ENCODE results near the gene BMS1. TPM values are rescaled to one million over a fixed set of nuclear protein-coding genes. Genes with fewer than 3 reads are reported as not detected.

The BMS1 gene
- total and polyA plus RNA-seq, 2 donors (not counting 3 experiments of a cell fraction or from before 2014, with no cell fraction given), result 2.8 to 23.4 TPM

DNA sequence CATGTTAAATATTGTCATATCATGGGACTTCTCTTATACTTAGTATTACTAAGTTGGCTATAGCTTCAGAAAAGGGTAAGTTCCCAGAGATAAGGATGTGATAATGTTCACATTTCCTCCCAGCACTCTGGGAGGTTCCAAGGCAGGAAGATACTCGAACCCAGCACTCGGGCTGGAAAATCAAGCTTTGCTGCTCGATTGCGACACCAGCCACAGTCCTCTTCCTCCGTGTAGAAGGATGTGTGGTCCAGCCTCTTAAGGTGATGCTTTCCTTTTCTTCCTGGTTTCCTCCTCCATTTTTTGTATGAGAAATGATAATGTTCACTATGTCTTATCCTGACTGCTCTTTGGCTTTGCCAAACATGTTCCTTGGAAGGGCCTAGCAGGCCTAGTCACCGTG lies 3.2 kb downstream of the BMS1 start:
- Histone ChIP-seq H3K9me3 (replicated peaks; ENCODE audit: control insufficient read depth, insufficient read depth, low read length) (no peaks in the 10 kb centered on the region), H3K4me1 (ENCODE audit: control insufficient read depth, extremely low read depth, insufficient read depth, low read length) (peaks cover 11% of the 10 kb centered on the region), H3K36me3 (ENCODE audit: control insufficient read depth in 2 of 2, extremely low read depth in 1 of 2, insufficient read depth in 2 of 2, low read length in 2 of 2) (peaks cover 18 to 19% of the 10 kb centered on the region in 2 experiments), H3K9ac (replicated peaks; ENCODE audit: extremely low read depth, insufficient read depth, low read length) (no peak overlapping the region), H3K9me1 (replicated peaks; ENCODE audit: control insufficient read depth, extremely low read depth, insufficient read depth, low read length) (no peaks in the 10 kb centered on the region), H3K27me3 (ENCODE audit: control insufficient read depth in 2 of 2, insufficient read depth in 2 of 2, low read length in 2 of 2) (no peaks in the 10 kb centered on the region), H3K27ac (ENCODE audit: insufficient read depth, low read depth, low read length) (no peak overlapping the region), H4K20me1 (replicated peaks; ENCODE audit: control insufficient read depth, extremely low read depth, insufficient read depth, low read length) (no peaks in the 10 kb centered on the region), H3K4me2 (ENCODE audit: insufficient read depth, low read length) (no peak overlapping the region), H2AFZ (ENCODE audit: low read depth, low read length) (no peak overlapping the region), H3K4me3 (replicated peaks in 1 of 3; ENCODE audit: insufficient read depth in 1 of 3, low read depth in 1 of 3, low read length in 3 of 3) (no peak overlapping the region), H3K79me2 (ENCODE audit: control insufficient read depth, insufficient read depth, low read length) (peaks cover 11% of the 10 kb centered on the region)
- intact Hi-C loops (cut with micrococcal nuclease) (no loop called here), dilution Hi-C loops (cut with MboI; ENCODE audit: extremely low pct_ligation_motif_present, low sequenced_read_pairs) (no loop called here)
- no peak for TF ChIP-seq POLR2AphosphoS5 (IDR thresholded peaks at IDR 0.05; ENCODE audit: insufficient read depth, low read depth, low read length)
- no peak for TF ChIP-seq JUN (IDR thresholded peaks at IDR 0.05; ENCODE audit: borderline replicate concordance, insufficient read depth, insufficient read length, low read depth)
- no peak for TF ChIP-seq GATA2 (IDR thresholded peaks at IDR 0.05; ENCODE audit: insufficient read depth, insufficient read length, low read depth, low read length)
- no peak for TF ChIP-seq FOS (IDR thresholded peaks at IDR 0.05; ENCODE audit: borderline replicate concordance, insufficient read depth, low read length)
- TF ChIP-seq, protein P1, sequence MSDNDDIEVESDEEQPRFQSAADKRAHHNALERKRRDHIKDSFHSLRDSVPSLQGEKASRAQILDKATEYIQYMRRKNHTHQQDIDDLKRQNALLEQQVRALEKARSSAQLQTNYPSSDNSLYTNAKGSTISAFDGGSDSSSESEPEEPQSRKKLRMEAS (IDR thresholded peaks at IDR 0.05; ENCODE audit: insufficient read depth, insufficient read length), result no peak
- TF ChIP-seq, protein P2, sequence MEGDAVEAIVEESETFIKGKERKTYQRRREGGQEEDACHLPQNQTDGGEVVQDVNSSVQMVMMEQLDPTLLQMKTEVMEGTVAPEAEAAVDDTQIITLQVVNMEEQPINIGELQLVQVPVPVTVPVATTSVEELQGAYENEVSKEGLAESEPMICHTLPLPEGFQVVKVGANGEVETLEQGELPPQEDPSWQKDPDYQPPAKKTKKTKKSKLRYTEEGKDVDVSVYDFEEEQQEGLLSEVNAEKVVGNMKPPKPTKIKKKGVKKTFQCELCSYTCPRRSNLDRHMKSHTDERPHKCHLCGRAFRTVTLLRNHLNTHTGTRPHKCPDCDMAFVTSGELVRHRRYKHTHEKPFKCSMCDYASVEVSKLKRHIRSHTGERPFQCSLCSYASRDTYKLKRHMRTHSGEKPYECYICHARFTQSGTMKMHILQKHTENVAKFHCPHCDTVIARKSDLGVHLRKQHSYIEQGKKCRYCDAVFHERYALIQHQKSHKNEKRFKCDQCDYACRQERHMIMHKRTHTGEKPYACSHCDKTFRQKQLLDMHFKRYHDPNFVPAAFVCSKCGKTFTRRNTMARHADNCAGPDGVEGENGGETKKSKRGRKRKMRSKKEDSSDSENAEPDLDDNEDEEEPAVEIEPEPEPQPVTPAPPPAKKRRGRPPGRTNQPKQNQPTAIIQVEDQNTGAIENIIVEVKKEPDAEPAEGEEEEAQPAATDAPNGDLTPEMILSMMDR (IDR thresholded peaks at IDR 0.05; ENCODE audit: extremely low read depth in 1 of 2, insufficient read depth in 1 of 2, low read depth in 1 of 2, low read length in 2 of 2), result no peak
- no peak for TF ChIP-seq MYC (IDR thresholded peaks at IDR 0.05; ENCODE audit: low read depth, low read length)
- no peak for TF ChIP-seq EZH2 (IDR thresholded peaks at IDR 0.05; ENCODE audit: borderline replicate concordance, low read depth, low read length, severe bottlenecking)
- no peak for TF ChIP-seq POLR2A (IDR thresholded peaks at IDR 0.05; ENCODE audit: low read depth, low read length)
- FAIRE-seq (no peak), DNase-seq (ENCODE audit: low read depth, low spot score) (no peak)
- POLR2A ChIA-PET, result no interaction called here
- BruUV-seq (replicated peaks), result no TSS peak
- CTCF ChIA-PET, result interaction anchor here (0.7 kb wide), 1 partner anchor 32 kb away, joined by 3 read pairs; no protein-coding TSS in a partner anchor
